CD4-positive, alpha-beta memory T cell (primary cell): Measurements from ENCODE around the gene USP10. TPM values are rescaled to one million over a fixed set of nuclear protein-coding genes. Genes with fewer than 3 reads are reported as not detected.
"Not testable (repeated sequence)": the region's sequence is repeated elsewhere in the genome, so short reads cannot be mapped to it uniquely, and the experiment has no call there.

ENCODE experiments used
- CTCF ChIA-PET: fragments of 350-600 bp; sonication (Branson Sonifier 250); formaldehyde crosslinking; loops from one replicate; lab custom pipeline; 2021; ENCODE audit warnings: inconsistent platforms; ENCODE audit not compliant: partially characterized antibody; lab: Charles Lee
- POLR2A ChIA-PET: fragments of 350-600 bp; sonication (Branson Sonifier 250); formaldehyde crosslinking; loops from one replicate; lab custom pipeline; 2021; ENCODE audit not compliant: partially characterized antibody; lab: Charles Lee
- DNase-seq, 5 donors: peaks; one replicate each; pipeline versions ENCODE4 v3.0.0 to v3.0.0-alpha.2; 2020 to 2022; ENCODE audit warnings: mixed read lengths in 1 of 5
- H3K27ac ChIP-seq: one replicate; pipeline ENCODE4 v1.7.0; 2013; ENCODE audit warnings: low read depth, low read length
- H3K27me3 ChIP-seq: 2 replicates; pipeline ENCODE4 v1.7.0; 2013; ENCODE audit warnings: mild to moderate bottlenecking, low read length, moderate library complexity; ENCODE audit not compliant: insufficient read depth
- H3K36me3 ChIP-seq: 2 replicates; pipeline ENCODE4 v1.7.0; 2013; ENCODE audit warnings: mild to moderate bottlenecking, low read length, moderate library complexity; ENCODE audit not compliant: insufficient read depth
- H3K4me1 ChIP-seq: 2 replicates; pipeline ENCODE4 v1.7.0; 2013; ENCODE audit warnings: mild to moderate bottlenecking, low read length, moderate library complexity; ENCODE audit not compliant: insufficient read depth
- H3K4me3 ChIP-seq, 2 donors: one replicate each; pipeline ENCODE4 v1.7.0; 2013; ENCODE audit warnings: low read length in 2 of 2, mild to moderate bottlenecking in 1 of 2
- H3K9me3 ChIP-seq, 2 donors: one replicate each; pipeline ENCODE4 v1.7.0; 2013; ENCODE audit warnings: low read length in 2 of 2, control low read depth in 1 of 2; ENCODE audit not compliant: control insufficient read depth in 1 of 2
- H3K27ac Mint-ChIP-seq, 7 donors: one replicate each; pipeline ENCODE4 v1.8.0; 2020 to 2021; ENCODE audit warnings: mixed read lengths in 7 of 7, mild to moderate bottlenecking in 6 of 7, inconsistent platforms in 3 of 7, moderate library complexity in 3 of 7
- H3K27me3 Mint-ChIP-seq, 2 donors: one replicate each; pipeline ENCODE4 v1.8.0; 2020 to 2021; ENCODE audit warnings: mixed read lengths in 2 of 2
- H3K36me3 Mint-ChIP-seq, 2 donors: one replicate each; pipeline ENCODE4 v1.8.0; 2020 to 2021; ENCODE audit warnings: mixed read lengths in 2 of 2, inconsistent platforms in 1 of 2, mild to moderate bottlenecking in 1 of 2
- H3K4me1 Mint-ChIP-seq, 4 donors: one replicate each; pipeline ENCODE4 v1.8.0; 2020 to 2021; ENCODE audit warnings: mixed read lengths in 4 of 4, mild to moderate bottlenecking in 1 of 4
- H3K4me3 Mint-ChIP-seq, 8 donors: one replicate each; pipeline ENCODE4 v1.8.0; 2020 to 2021; ENCODE audit warnings: mixed read lengths in 8 of 8, mild to moderate bottlenecking in 7 of 8, moderate library complexity in 6 of 8, inconsistent platforms in 3 of 8
- H3K9me3 Mint-ChIP-seq, 8 donors: one replicate each; pipeline ENCODE4 v1.8.0; 2020 to 2021; ENCODE audit warnings: mixed read lengths in 8 of 8, mild to moderate bottlenecking in 5 of 8, inconsistent platforms in 3 of 8, moderate library complexity in 1 of 8
- intact Hi-C: fragments of 100-400 bp; cut with micrococcal nuclease; formaldehyde crosslinking; loops from one replicate; pipeline ENCODE4 v1.15.1; 2023
- polyA plus RNA-seq, 2 donors: library from polyadenylated mRNA; unstranded; fragments of 300-500 nt; fragmentation: Illumina TruSeq; gene quantifications; one replicate each; pipeline ENCODE4 v1.2.3, GENCODE V29; 2021
- total RNA-seq, 2 experiments: library from RNA; stranded (reverse); gene quantifications; one replicate each; pipeline ENCODE4 v1.2.3, GENCODE V29; 2021

The USP10 gene
- total and polyA plus RNA-seq, 4 experiments from 2014 or later: 89.0 to 419 (median 181) TPM

DNA sequence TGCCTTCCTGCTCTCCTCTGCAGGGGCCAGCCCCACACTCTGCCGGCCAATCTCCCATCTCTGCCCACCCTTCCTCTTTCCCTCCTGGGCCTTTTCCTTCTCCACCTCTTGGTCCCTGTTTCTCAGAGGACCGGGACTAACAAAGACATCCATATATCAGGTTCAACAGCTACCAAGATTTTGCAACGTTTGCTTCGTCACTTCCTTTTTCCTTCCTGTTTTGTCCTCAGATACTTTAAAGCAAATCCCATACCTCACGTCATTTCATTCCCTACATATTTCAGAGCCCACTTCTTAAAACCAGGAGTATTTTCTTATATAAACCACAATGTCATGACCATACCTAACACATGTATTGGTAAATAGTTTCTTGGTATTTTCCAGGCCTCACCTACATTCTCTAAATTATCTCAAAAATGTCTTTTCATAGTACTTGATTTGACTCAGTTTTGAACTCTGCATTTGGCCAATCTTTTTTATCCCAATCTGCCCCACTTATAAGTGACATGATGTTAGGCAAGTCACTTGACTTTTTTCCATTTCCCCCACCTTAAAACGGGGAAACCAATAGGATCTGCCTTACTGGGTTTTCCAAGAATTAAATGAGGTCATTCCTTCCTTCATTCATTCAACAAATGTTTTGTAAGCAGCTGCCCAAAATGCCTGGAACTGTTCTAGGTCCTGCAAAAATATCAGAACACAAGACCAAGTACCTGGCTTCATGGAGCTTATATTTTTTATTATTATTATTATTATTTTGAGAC, 7.2 kb upstream of the USP10 start:
- intact Hi-C loops: no loop called here
- H3K4me3 Mint-ChIP-seq: no peak overlapping the region
- peaks cover 0 to 4% (median 0%) of the 10 kb centered on the region in 4 donors for H3K4me1 Mint-ChIP-seq
- H3K27me3 ChIP-seq: no peaks in the 10 kb centered on the region
- H3K9me3 ChIP-seq: no peaks in the 10 kb centered on the region
- H3K9me3 Mint-ChIP-seq: no peaks in the 10 kb centered on the region
- H3K4me3 ChIP-seq: no peak overlapping the region
- DNase-seq: no peak
- no peak overlapping the region for H3K27ac ChIP-seq
- peaks cover 3% of the 10 kb centered on the region in 2 donors for H3K27me3 Mint-ChIP-seq
- no peaks in the 10 kb centered on the region for H3K4me1 ChIP-seq
- ChIA-PET CTCF (interaction anchor here (1.5 to 1.8 kb wide), 2 partner anchors 20 to 33 kb away, joined by 7 to 12 read pairs; no protein-coding TSS in a partner anchor), POLR2A (interaction anchor here (0.7 kb wide), 1 partner anchor 8 kb away, joined by 3 read pairs; no protein-coding TSS in a partner anchor)
- H3K36me3 Mint-ChIP-seq: no peaks in the 10 kb centered on the region
- H3K27ac Mint-ChIP-seq: peak overlapping the region in 1 of 7 donors; percentile 55
- no peaks in the 10 kb centered on the region for H3K36me3 ChIP-seq

DNA sequence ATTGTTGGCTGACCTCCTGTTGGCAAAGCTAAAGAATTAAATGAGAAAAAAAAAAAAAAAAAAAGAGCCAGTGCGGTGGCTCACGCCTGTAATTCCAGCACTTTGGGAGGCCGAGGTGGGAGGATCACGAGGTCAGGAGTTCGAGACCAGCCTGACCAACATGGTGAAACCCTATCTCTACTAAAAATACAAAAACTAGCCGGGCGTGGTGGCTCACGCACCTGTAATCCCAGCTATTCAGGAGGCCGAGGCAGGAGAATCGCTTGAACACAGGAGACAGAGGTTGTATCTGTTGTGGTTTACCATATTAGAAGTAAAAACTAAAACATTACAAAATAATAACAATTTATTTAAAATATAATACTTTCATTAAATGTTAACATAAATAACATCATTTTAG, 5.9 kb upstream of the USP10 start:
- H3K27ac ChIP-seq, H3K9me3 Mint-ChIP-seq, H3K4me3 ChIP-seq, H3K4me1 ChIP-seq, H3K9me3 ChIP-seq, H3K4me1 Mint-ChIP-seq, H3K27me3 Mint-ChIP-seq, H3K27ac Mint-ChIP-seq, H3K36me3 ChIP-seq, H3K27me3 ChIP-seq, intact Hi-C loops, POLR2A ChIA-PET, H3K4me3 Mint-ChIP-seq, DNase-seq, H3K36me3 Mint-ChIP-seq: not testable (repeated sequence)
- CTCF ChIA-PET: interaction anchor here (1.0 to 1.8 kb wide), 2 partner anchors 9 to 21 kb away, joined by 3 to 12 read pairs; no protein-coding TSS in a partner anchor

DNA sequence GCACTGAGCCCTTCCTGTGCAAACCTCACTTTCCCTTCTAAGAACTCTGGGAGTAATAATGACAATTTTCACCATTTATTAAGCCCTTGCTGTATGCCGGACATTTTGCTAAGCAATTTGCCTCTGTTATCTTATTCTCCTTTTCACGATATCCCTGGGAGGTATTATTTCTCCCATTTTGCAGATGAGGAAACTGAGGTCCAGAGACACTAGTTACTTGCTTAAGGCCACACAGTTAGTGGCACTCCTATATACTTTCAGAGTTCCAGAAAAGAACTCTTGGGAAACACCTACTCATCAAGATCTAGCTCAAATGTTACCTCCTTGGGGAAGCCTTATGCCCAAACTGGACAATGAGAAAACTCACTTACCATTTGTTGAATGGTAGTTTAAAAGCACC, 4.8 kb upstream of the USP10 start:
- Mint-ChIP-seq H3K4me1 (peaks cover 0 to 11% (median under 1%) of the 10 kb centered on the region in 4 donors), H3K27ac (no peak overlapping the region), H3K36me3 (peaks cover 0 to 1% of the 10 kb centered on the region in 2 donors), H3K9me3 (no peaks in the 10 kb centered on the region), H3K27me3 (peaks cover 0 to under 1% of the 10 kb centered on the region in 2 donors), H3K4me3 (no peak overlapping the region)
- POLR2A ChIA-PET: no interaction called here
- intact Hi-C loops: no loop called here
- no peaks in the 10 kb centered on the region for H3K9me3 ChIP-seq
- H3K4me1 ChIP-seq: peaks cover 9% of the 10 kb centered on the region
- no peaks in the 10 kb centered on the region for H3K36me3 ChIP-seq
- no peak overlapping the region for H3K4me3 ChIP-seq
- CTCF ChIA-PET: interaction anchor here (2.5 kb wide), 1 partner anchor 23 kb away, joined by 11 read pairs; no protein-coding TSS in a partner anchor
- no peak for DNase-seq
- no peak overlapping the region for H3K27ac ChIP-seq
- H3K27me3 ChIP-seq: no peaks in the 10 kb centered on the region

DNA sequence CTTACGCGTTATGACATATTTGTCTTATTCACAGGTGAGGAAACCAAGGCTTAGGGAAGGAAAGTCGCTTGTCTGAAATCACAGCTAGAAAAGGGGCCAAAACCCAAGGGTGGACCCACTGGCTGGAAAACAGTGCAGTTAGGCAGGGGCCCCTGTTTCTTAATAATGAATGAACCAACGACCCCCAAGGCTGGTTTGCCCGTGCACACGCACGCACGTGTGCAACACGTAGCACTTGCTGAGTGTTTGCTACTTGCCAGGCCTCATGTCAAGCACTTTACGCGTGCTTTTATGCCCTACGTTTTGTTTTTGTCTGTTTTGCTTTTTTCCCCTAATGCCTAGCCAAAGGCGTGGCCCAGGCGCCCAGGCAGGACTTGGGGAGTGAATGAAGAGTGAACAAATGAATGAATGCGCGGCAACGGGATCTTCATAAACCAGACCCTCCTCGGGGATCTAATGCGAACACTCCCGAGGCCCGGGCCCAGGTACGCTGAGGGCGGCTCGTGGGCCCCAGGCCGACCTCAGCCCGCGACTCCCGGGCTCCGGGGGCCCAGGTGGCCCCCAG, 571 bp upstream of the USP10 start:
- intact Hi-C loops: no loop called here
- Histone ChIP-seq H3K27me3 (no peaks in the 10 kb centered on the region), H3K9me3 (no peaks in the 10 kb centered on the region), H3K27ac (peak overlapping the region; percentile 92), H3K4me1 (peaks cover 42% of the 10 kb centered on the region), H3K36me3 (no peaks in the 10 kb centered on the region), H3K4me3 (peak overlapping the region; percentile 28 to 53)
- no peaks in the 10 kb centered on the region for H3K27me3 Mint-ChIP-seq
- no peak for DNase-seq
- H3K4me1 Mint-ChIP-seq: peaks cover 19 to 39% (median 29%) of the 10 kb centered on the region in 4 donors
- H3K4me3 Mint-ChIP-seq: peak overlapping the region; percentile 75 to 89 (median 84)
- H3K9me3 Mint-ChIP-seq: peaks cover 0 to 3% (median 0%) of the 10 kb centered on the region in 8 donors
- ChIA-PET CTCF (interaction anchor here (1.0 to 1.7 kb wide), 2 partner anchors 27 to 56 kb away, joined by 3 to 7 read pairs; no protein-coding TSS in a partner anchor), POLR2A (no interaction called here)
- H3K36me3 Mint-ChIP-seq: peaks cover 0 to 10% of the 10 kb centered on the region in 2 donors
- peak overlapping the region; percentile 60 to 94 (median 76) for H3K27ac Mint-ChIP-seq

DNA sequence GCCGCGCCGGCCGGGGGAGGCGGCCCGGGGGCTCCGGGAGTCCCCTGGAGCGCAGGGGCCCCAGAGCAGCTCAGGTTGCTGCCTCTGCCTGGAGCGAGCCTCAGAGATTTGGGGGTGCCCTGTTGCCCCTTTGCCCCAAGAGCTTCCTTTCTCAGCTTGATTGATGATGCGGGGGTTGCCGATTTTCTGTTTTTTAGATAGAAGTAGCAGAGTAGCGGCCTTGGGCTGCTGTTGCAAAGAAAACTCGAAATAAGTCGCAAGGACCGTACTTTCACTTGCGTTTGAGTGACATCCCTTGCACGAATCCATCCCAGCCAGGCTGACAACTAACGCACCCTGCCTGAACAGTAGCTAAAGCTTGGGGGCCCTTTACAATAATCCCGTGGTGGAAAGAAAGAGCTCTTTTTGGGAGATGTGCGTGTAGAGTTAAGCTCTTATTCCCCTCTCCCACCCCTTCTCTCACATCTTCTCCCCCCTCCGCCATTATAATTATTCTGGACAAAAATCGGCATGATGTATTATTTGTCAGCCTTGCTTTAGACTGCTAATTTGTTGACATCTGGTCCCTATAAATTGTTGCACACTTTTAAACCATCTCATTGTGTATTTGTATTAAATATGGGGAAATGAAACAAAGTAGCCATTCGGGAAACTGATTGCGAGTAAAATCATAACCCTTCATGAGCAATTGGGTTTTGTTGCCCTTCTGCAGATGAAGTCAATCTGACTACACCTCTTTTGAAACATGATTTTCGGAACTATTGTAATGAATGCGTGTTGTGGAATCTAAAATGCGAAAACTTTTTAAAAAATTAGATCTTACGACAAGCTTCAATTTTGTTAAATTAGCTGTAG, 873 bp downstream of the USP10 start:
- no peaks in the 10 kb centered on the region for H3K27me3 Mint-ChIP-seq
- H3K4me1 ChIP-seq: peaks cover 47% of the 10 kb centered on the region
- H3K27ac ChIP-seq: peak overlapping the region; percentile 92
- H3K27ac Mint-ChIP-seq: peak overlapping the region; percentile 93 to 99 (median 98)
- ChIA-PET CTCF (interaction anchor here (0.6 to 2.9 kb wide), 16 partner anchors 10 to 613 kb away, joined by 3 to 36 read pairs (median 4); partner anchors contain the start of genes KLHL36 and MEAK7), POLR2A (interaction anchor here (0.6 to 2.0 kb wide), 16 partner anchors 8 to 404 kb away, joined by 3 to 8 read pairs (median 3); partner anchors contain the start of genes KIAA0513 and KLHL36)
- H3K9me3 ChIP-seq: no peaks in the 10 kb centered on the region
- H3K27me3 ChIP-seq: no peaks in the 10 kb centered on the region
- peak overlapping the region; percentile 95 to 100 (median 98) for H3K4me3 Mint-ChIP-seq
- peak overlapping the region; percentile 78 to 86 for H3K4me3 ChIP-seq
- DNase-seq: peak; percentile 50 to 58 (median 52)
- H3K4me1 Mint-ChIP-seq: peaks cover 27 to 54% (median 40%) of the 10 kb centered on the region in 4 donors
- H3K9me3 Mint-ChIP-seq: peaks cover 0 to 3% (median 0%) of the 10 kb centered on the region in 8 donors
- intact Hi-C loops: loop anchor here (1.0 to 5.0 kb wide), 3 partner anchors 37 to 196 kb away; partner anchors contain the start of genes KLHL36 and MEAK7
- H3K36me3 ChIP-seq: no peaks in the 10 kb centered on the region
- peaks cover 4 to 10% of the 10 kb centered on the region in 2 donors for H3K36me3 Mint-ChIP-seq

DNA sequence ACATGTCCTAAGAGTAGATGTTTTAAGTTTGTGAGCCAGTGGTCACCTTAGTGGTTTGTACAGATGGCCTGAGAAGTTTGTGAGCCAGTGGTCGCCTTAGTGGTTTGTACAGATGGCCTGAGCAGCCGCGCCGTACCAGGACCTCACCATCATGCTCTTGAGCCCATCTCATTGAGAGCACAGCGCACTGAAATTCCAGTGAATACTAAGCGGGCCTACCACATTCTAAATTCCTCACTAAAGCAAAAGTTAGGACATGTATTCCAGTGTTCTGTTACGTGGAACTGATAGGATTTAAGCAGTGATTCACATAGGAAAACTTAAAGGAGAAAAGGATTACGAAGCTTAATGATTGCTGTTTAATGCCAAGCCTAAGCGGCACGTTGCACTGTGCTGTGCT, 3.9 kb downstream of the USP10 start:
- intact Hi-C loops: loop anchor here (5.0 kb wide), 1 partner anchor 34 kb away; no protein-coding TSS in a partner anchor
- Histone ChIP-seq H3K27ac (no peak overlapping the region), H3K9me3 (no peaks in the 10 kb centered on the region), H3K36me3 (no peaks in the 10 kb centered on the region), H3K27me3 (no peaks in the 10 kb centered on the region), H3K4me1 (peaks cover 60% of the 10 kb centered on the region), H3K4me3 (no peak overlapping the region)
- Mint-ChIP-seq H3K27ac (peak overlapping the region in 3 of 7 donors; percentile 43 to 63 (median 44)), H3K4me3 (peak overlapping the region in 3 of 8 donors; percentile 4 to 72 (median 9)), H3K4me1 (peaks cover 35 to 75% (median 54%) of the 10 kb centered on the region in 4 donors), H3K9me3 (peaks cover 0 to 3% (median 0%) of the 10 kb centered on the region in 8 donors), H3K36me3 (peaks cover 4 to 13% of the 10 kb centered on the region in 2 donors), H3K27me3 (no peaks in the 10 kb centered on the region)
- DNase-seq: no peak
- CTCF ChIA-PET: interaction anchor here (0.8 to 1.8 kb wide), 4 partner anchors 9 to 198 kb away, joined by 3 to 4 read pairs (median 4); no protein-coding TSS in a partner anchor
- POLR2A ChIA-PET: no interaction called here
